Measurements from ENCODE around the gene MAPK6.
"Not testable (repeated sequence)": the region's sequence is repeated elsewhere in the genome, so short reads cannot be mapped to it uniquely, and the experiment has no call there.

The MAPK6 gene

GRCh38 chr15:52082197-52083036, 63.4 kb downstream of the MAPK6 start:
- no peak for DNase-seq

GRCh38 chr15:52083037-52083359, 64.0 kb downstream of the MAPK6 start:
- not testable (repeated sequence) for DNase-seq

- DNase-seq: no peak
These were observed 64.6 kb downstream of the MAPK6 start for GRCh38 chr15:52083603-52084002.

- DNase-seq: no peak
These were observed 66.3 kb downstream of the MAPK6 start for GRCh38 chr15:52085299-52085698.

- no peak for DNase-seq
These were observed 67.2 kb downstream of the MAPK6 start for GRCh38 chr15:52086011-52086786.

- no peak for DNase-seq
These were observed 71.2 kb downstream of the MAPK6 start for GRCh38 chr15:52090193-52090592.

GRCh38 chr15:52093167-52093538, 74.1 kb downstream of the MAPK6 start:
- DNase-seq: no peak

- no peak for DNase-seq
These were observed 74.8 kb downstream of the MAPK6 start for GRCh38 chr15:52093539-52094510.

GRCh38 chr15:52094811-52095584, 76.0 kb downstream of the MAPK6 start:
- no peak for DNase-seq

GRCh38 chr15:52095597-52096262, 76.7 kb downstream of the MAPK6 start:
- no peak for DNase-seq

- not testable (repeated sequence) for DNase-seq
These were observed 77.5 kb downstream of the MAPK6 start for GRCh38 chr15:52096536-52096935.

- no peak for DNase-seq
These were observed 78.2 kb downstream of the MAPK6 start for GRCh38 chr15:52097180-52097579.

GRCh38 chr15:52098323-52098722, 79.3 kb downstream of the MAPK6 start:
- DNase-seq: no peak

GRCh38 chr15:52099651-52100272, 80.7 kb downstream of the MAPK6 start:
- no peak for DNase-seq

GRCh38 chr15:52100807-52101442, 81.9 kb downstream of the MAPK6 start:
- DNase-seq: no peak

GRCh38 chr15:52101542-52102323, 82.7 kb downstream of the MAPK6 start:
- DNase-seq: no peak

- no peak for DNase-seq
These were observed 83.4 kb downstream of the MAPK6 start for GRCh38 chr15:52102463-52102862.

- no peak for DNase-seq
These were observed 84.5 kb downstream of the MAPK6 start for GRCh38 chr15:52103217-52104207.

Measured in activated naive CD4-positive, alpha-beta T cell (primary cell).